Measurements from ENCODE around the gene SMARCA2. TPM values are rescaled to one million over a fixed set of nuclear protein-coding genes. Genes with fewer than 3 reads are reported as not detected.

The SMARCA2 gene
- total and polyA plus RNA-seq, 9 of the 15 experiments (the other 6 are each of a cell fraction or from before 2014, with no cell fraction given): 8.0 to 34.8 (median 25.5) TPM

GRCh38 chr9:2018764-2019558 lies 3.8 kb downstream of the SMARCA2 start:
- peak overlapping the region; percentile 93; the same call in 2 of the 3 replicates for H3K27ac ChIP-seq (ENCODE audit: extremely low read depth, low read depth, low read length)
- CTCF ChIA-PET (ENCODE audit: low intra/inter-chr PET ratio): no interaction called here
- ATAC-seq (no peak), DNase-seq (ENCODE audit: extremely low read depth in 1 of 4, low spot score in 3 of 4) (peak in 1 of 4 experiments; percentile 32), FAIRE-seq (peak; percentile 62)
- 10% methylated on average over 4 of the region's 6 CpGs for WGBS (ENCODE audit: insufficient coverage, low coverage, missing lambda C conversion rate)
- H4K20me1 ChIP-seq (replicated peaks; ENCODE audit: control insufficient read depth, insufficient read depth, low read length): no peaks in the 10 kb centered on the region
- peak overlapping the region; percentile 90 for H3K4me2 ChIP-seq (ENCODE audit: insufficient read depth, low read length)
- intact Hi-C loops (cut with micrococcal nuclease): loop anchor here (10.0 kb wide), 1 partner anchor 66 kb away; no protein-coding TSS in a partner anchor
- H3K9me3 ChIP-seq (replicated peaks; ENCODE audit: control insufficient read depth, insufficient read depth, low read depth, low read length): no peaks in the 10 kb centered on the region
- POLR2A ChIA-PET: interaction anchor here (3.0 kb wide), 1 partner anchor 9 kb away, joined by 11 read pairs; no protein-coding TSS in a partner anchor
- TF ChIP-seq IRF2 (CRISPR knock-in tag; IDR thresholded peaks at IDR 0.05) (no peak), PTTG1 (tag; IDR thresholded peaks at IDR 0.05; ENCODE audit: low read depth) (no peak), E2F1 (CRISPR knock-in tag; IDR thresholded peaks at IDR 0.05) (no peak), NFE2L1 (tag; IDR thresholded peaks at IDR 0.05; ENCODE audit: borderline replicate concordance, low read depth) (no peak), TEAD2 (tag; IDR thresholded peaks at IDR 0.05) (no peak), KHSRP (IDR thresholded peaks at IDR 0.05) (no peak), NR2C2 (CRISPR knock-in tag; IDR thresholded peaks at IDR 0.05) (no peak), NR2C2 (tag; IDR thresholded peaks at IDR 0.05) (no peak), ZBTB2 (IDR thresholded peaks at IDR 0.05) (no peak), RBM39 (optimal IDR thresholded peaks at IDR 0.05; ENCODE audit: low read depth, low read length) (no peak), NEUROD1 (IDR thresholded peaks at IDR 0.05; ENCODE audit: borderline replicate concordance, low read depth, low read length, partially characterized antibody) (no peak), ZNF277 (CRISPR knock-in tag; IDR thresholded peaks at IDR 0.05; ENCODE audit: borderline replicate concordance) (no peak), ZNF184 (CRISPR knock-in tag; IDR thresholded peaks at IDR 0.05) (no peak), TAF1 (IDR thresholded peaks at IDR 0.05; ENCODE audit: control insufficient read depth, extremely low read depth, insufficient read depth, low read length, severe bottlenecking) (no peak), MAZ (CRISPR knock-in tag; conservative IDR thresholded peaks at IDR 0.05 in 1 of 2, IDR thresholded peaks at IDR 0.05 in 1 of 2) (no peak), NFRKB (IDR thresholded peaks at IDR 0.05; ENCODE audit: low read depth) (no peak), MAFG (tag; conservative IDR thresholded peaks at IDR 0.05) (no peak), SP2 (IDR thresholded peaks at IDR 0.05; ENCODE audit: extremely low read depth, low read depth, low read length, poor library complexity, severe bottlenecking) (no peak)
- H3K9me1 ChIP-seq (ENCODE audit: control insufficient read depth, insufficient read depth, low read length): no peaks in the 10 kb centered on the region
- no peaks in the 10 kb centered on the region for H3K27me3 ChIP-seq (ENCODE audit: control insufficient read depth in 2 of 2, insufficient read depth in 2 of 2, low read length in 2 of 2)
- H3K36me3 ChIP-seq (ENCODE audit: control insufficient read depth, insufficient read depth, low read length): no peaks in the 10 kb centered on the region; the same call in 2 of the 3 replicates
- no TSS peak for BruUV-seq (replicated peaks)
- peak overlapping the region; percentile 71 for H3K4me3 ChIP-seq
- peaks cover 19 to 30% of the 10 kb centered on the region in 2 experiments for H3K4me1 ChIP-seq (replicated peaks in 1 of 2; ENCODE audit: control insufficient read depth in 2 of 2, insufficient read depth in 2 of 2, low read length in 2 of 2)
- peaks cover 81% of the 10 kb centered on the region for H3K79me2 ChIP-seq (ENCODE audit: control insufficient read depth, insufficient read depth, low read length)
- H2AFZ ChIP-seq (ENCODE audit: low read depth, low read length): no peak overlapping the region
- in situ Hi-C loops (cut with MboI): no loop called here
- H3K9ac ChIP-seq (ENCODE audit: insufficient read depth in 1 of 2, low read depth in 2 of 2, low read length in 2 of 2): peak overlapping the region in 1 of 2 experiments; percentile 75; a peak in 2 of 4 replicates

Measured in K562 (cell line).